GM21786 (cell line): Measurements from ENCODE around the gene HDAC7.

ENCODE experiments used
- ATAC-seq: cut with Tn5 transposase; IDR thresholded peaks from one replicate; pipeline ENCODE4 v1.9.1; 2021; ENCODE audit not compliant: unreplicated experiment

Gene HDAC7

DNA sequence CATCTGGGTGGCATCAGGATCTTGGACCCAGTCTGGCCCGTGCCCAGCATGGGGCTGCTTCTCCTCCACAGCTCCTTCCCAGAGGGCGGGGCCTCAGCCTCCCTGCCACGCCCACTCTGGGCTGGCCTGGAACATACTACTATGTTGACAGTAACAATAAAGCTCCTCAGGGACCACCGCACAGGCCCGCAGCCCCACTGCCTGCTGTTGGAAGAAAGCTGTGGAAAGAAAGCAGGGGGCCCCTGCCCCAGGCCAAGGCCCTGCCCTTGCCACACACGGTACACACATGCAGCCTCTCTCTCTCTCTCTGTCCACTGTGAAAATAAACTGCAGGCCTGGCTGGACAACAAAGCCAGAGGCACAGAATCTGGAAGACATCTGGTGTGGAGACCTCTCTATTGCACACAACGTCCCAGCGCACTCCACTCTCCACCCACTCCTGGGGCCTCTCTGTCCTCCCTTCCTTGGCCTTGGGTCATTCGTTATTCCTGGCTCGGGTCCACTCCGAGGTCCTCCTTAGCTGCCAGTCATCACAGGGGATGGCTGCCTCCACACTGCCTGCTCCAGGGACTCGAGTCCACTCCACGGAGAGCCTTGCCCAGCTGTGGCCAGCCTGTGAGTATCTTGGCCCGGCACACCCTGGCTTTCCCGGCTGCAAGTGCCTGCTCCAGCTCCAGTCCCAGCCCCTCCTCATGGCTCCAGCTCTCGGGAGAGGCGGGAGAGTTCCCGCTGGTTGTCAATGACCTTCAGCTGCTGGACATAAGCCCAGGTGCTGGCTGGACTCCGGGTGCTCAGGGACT lies 82.6 kb downstream of the HDAC7 start:
- no peak for ATAC-seq

DNA sequence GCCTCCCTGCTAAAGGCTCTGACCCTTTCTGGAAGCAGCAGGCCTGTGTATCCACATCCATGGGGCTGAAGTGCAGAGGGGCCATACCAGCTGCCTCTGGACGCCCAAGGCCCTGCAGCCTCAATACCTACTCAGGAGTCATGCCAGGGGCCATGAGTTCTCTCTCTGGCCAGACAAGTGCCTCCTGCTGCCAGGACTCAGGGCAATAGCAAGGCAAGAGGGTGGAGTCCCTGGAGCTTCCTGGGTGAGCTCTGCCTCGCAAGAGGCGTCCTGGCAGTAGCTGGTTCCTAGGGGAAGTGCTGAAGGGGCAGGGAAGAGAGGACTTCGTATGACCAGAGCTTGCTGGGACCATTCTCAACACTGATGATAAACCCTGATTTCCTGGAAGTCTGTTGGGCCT lies 83.5 kb downstream of the HDAC7 start:
- ATAC-seq, result no peak

- ATAC-seq, result no peak
Observed at GRCh38 chr12:47735649-47736048, 84.1 kb downstream of the HDAC7 start.

DNA sequence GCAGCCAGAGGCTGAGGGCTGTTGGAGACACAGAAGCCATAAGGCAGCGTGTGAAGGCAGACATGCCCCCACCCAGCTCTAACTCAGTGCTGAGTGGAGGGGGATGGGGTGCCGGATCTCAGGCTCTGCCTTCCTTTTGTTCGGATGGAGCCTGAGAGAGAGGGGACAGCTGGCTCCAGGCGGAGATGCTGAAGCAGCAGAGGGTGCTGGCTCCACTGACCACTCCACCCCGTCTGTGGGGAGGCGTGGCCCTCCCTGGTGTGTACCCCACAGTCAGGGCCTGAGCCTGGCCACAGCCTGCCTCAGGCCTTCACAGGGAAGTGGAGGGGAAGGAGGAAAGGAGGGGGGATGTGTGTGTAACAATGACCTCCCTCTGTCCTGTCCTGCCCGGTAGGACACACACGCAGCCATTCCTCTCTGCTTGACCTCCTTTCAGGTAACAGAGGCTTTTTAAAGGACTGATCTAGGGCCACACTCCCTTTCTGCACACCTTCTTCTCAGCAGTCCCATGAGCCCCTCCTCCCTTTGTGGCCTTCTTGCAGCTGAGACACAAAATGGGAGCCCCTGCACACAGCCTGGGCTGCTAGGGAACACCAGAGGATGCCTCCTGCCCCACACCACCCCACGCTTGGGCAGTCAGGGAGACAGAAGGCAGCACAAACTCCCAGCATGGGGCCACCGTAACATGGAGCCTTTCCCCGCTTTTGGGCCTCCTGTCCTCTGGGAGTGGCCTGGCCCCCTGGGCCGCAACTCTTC lies 84.8 kb downstream of the HDAC7 start:
- no peak for ATAC-seq

DNA sequence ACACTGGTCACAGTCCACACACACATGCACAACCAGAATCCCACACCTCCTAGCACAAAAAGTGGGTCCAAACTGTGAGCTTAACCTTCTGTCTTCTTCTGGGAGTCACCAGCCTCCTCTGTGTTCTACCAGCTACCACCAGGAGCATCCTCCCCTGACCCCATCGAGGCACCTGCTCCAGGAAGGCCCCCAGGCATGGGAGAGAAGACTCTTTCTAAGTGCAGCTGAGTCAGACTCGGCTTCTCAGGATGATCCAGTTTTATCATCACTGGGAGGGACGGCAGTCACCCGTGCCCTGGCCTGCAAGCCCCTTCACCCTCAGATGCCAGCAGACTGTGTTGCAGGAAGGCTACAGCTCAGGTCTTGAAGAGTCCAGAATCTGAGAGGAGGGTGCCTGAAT lies 86.6 kb downstream of the HDAC7 start:
- no peak for ATAC-seq
